GM18505 (cell line): Measurements from ENCODE around the gene HMMR.
"Not testable (repeated sequence)": the region's sequence is repeated elsewhere in the genome, so short reads cannot be mapped to it uniquely, and the experiment has no call there.

Source experiments
- ATAC-seq: cut with Tn5 transposase; IDR thresholded peaks from one replicate; pipeline ENCODE4 v1.9.1; 2021; ENCODE audit not compliant: unreplicated experiment
- POLR2A ChIP-seq: IDR thresholded peaks from 4 replicates; pipeline ENCODE4 v1.6.1; 2011; ENCODE audit warnings: borderline replicate concordance; ENCODE audit not compliant: insufficient read depth, insufficient read length; ENCODE audit errors: extremely low read depth

The HMMR gene

GRCh38 chr5:163506095-163506457 lies 45.6 kb downstream of the HMMR start:
- ATAC-seq: peak; percentile 7

GRCh38 chr5:163506726-163507125 lies 46.3 kb downstream of the HMMR start:
- no peak for ATAC-seq
- no peak for TF ChIP-seq POLR2A

More at GRCh38 chr5:163506095-163506457, 45.6 kb downstream of the HMMR start:
- TF ChIP-seq POLR2A: no peak

- TF ChIP-seq POLR2A: no peak
- no peak for ATAC-seq
Observed at GRCh38 chr5:163508753-163509152, 48.3 kb downstream of the HMMR start.

GRCh38 chr5:163509291-163509951 lies 49.0 kb downstream of the HMMR start:
- TF ChIP-seq POLR2A: no peak
- no peak for ATAC-seq

DNA sequence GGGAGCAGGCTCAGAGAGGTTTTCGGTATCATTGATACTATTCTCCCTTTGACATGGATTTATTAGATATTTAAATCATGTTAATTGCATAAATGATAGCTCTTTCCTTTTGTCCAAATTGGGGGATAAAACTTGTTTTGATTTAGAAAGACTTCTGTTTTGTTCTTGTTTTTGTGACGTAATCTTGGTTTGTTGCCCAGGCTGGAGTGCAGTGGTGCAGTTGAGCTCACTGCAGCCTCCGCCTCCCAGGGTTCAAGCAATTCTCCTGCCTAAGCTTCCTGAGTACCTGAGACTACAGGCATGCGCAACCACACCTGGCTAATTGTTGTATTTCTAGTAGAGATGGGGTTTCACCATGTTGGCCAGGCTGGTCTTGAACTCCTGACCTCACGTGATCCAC lies 52.1 kb downstream of the HMMR start:
- no peak for TF ChIP-seq POLR2A
- ATAC-seq: no peak

- TF ChIP-seq POLR2A: no peak
- no peak for ATAC-seq
Observed at GRCh38 chr5:163525096-163525495, 64.7 kb downstream of the HMMR start.

DNA sequence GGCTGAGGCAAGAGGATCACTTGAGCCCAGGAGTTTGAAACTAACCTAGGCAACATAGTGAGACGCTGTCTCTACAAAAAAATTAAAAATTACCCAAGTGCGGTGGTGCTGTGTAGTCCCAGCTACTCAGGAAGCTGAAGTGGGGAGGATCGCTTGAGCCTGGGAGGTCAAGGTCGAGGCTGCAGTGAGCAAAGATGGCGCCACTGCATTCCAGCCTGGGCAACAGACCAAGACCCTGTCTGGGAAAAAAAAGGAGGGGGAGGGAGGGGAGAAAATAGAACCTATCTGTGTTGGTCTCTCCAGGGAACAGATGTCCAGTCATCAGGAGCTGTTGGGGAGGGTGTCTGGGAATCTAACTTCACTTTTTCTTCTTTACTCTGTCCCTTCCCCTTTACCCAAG lies 69.3 kb downstream of the HMMR start:
- no peak for ATAC-seq
- no peak for TF ChIP-seq POLR2A

DNA sequence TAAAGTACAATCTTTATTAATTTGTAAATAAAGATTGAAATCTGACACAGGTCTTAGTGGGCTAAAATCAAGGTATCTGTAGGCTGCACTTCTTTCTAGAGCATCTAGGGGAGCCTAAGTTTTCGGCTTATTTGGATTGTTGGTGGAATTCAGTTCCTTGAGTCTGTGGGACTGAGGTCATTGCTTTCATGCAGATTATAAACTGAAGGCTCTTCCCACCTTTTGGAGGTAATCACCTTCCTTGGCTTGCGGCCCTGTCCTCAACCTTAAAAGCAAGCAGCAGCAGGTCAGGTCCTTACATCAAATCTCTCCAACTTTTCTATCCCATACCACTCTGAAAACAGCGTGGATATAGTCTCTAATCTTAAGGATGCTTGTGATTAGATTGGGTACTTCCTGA lies 70.8 kb downstream of the HMMR start:
- no peak for ATAC-seq
- TF ChIP-seq POLR2A: no peak

DNA sequence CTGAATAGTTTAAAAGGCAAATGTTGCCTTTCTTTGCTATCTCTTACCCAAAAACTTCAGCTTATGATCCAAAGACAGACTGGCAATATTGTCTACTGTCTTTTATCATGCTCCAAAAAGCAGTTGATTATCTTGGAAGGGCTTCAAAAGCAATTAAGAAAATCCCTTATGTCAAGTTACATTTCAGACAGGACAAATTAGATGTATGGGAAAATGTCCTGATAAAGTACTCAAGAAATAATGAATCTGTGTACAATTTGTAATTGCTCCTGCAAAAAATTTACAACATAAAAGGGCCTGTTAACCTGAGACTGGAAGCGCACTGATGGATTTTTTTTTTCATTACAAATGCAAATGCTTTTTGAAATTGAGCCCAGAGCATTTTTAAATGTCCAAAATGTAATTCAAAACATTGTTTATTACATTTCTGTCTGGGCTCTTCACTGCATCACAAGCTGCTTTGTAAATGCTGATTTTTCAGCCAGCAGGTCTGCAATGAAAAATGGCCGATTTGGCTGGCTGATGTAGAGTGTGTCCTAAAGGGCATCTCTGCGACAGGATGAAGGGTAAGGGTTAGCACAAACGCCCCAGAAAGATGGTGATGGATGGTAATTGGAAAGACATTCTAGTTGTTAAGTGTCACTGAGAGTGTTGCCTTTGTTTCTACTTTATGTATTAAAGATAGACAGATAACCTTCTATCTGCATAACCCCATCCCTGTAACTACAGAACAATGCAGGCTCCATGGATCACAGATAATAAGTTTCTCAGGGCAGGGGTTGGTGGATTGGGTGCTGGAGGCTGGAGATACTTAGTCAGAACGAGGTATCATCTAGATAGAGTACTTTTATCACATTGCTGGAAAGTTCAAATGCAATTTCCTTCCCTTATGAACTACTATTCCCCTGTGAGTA lies 72.0 kb downstream of the HMMR start:
- no peak for TF ChIP-seq POLR2A
- ATAC-seq: no peak

GRCh38 chr5:163533223-163533622 lies 72.8 kb downstream of the HMMR start:
- no peak for ATAC-seq
- no peak for TF ChIP-seq POLR2A

DNA sequence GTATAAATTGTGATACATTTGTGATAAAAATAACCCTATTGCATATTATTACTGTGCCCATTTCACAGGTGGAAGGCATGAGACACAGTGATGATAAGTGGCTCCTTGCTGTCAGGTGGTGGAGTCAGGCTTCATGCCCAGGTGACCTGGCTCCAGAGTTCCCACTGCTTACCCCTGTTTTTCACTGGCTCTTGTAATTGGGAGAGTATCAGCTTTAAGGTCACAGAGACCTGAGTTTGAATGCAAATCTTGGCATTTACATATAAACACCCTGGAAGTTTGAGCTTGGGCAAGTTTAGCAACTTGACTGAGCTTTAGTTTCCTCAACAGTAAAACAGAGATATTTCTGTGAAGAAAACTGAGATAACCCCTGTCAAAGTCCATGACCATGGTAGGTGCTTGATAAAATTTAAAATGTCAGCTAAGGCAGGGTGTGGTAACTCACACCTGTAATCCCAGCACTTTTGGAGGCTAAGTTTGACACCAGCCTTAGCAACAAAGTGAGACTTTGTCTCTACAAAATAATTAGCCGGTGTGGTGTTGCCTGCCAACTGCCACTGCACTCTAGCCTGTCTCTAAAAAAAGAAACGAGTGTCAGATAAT lies 74.2 kb downstream of the HMMR start:
- no peak for ATAC-seq
- no peak for TF ChIP-seq POLR2A

DNA sequence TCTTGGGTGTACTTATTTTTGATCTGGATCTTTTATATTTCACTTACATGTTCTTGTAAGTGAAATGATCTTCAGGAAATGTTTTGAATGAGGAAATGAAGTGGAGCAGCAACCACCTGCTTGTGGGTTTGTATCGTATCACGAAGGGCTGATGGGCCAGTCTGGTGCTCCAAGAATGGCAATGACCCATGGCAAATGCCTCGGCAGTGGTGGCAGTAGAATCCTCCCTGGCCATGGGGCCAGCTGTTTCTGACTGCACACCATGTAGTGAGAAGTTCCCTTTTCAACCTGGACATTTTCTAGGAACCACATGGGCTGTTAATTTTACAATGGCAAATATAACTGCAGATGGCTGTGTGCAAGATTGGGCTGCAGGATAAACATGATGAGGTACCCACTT lies 74.9 kb downstream of the HMMR start:
- TF ChIP-seq POLR2A: no peak
- ATAC-seq: no peak

DNA sequence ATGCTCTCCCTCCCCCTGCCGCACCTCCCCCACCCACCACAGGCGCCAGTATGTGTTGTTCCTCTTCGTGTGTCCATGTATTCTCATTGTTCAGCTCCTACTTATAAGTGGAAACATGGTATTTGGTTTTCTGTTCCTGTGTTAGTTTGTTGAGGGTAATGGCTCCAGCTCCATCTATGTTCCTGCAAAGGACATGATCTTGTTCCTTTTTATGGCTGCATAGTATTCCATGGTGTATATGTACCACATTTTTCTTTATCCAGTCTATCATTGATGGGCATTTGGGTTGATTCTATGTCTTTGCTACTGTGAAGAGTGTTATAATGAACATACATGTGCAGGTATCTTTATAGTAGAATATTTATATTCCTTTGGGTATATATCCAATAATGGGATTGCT lies 76.0 kb downstream of the HMMR start:
- not testable (repeated sequence) for ATAC-seq

DNA sequence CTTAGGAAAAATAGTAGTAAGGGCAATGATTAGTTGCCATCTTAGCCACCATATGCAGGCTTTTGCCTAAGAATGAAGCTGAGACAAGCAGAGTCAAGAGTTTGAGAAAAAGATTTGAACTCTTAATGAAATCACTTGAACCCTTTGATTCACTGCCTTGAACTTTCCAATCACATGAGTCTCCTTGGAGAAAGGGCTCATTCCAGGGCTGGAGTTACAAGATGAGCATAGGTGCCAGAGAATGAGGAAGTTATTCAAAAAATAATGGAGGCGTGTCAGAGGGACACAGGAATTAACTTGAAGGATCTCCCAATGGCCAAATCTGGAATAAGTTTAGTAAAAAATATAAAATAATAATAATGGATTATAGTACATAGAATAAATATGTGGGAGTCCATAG lies 80.3 kb downstream of the HMMR start:
- ATAC-seq: no peak
- no peak for TF ChIP-seq POLR2A
